Mucosa of descending colon (tissue), 3 donors: ENCODE data around the gene CCBE1. TPM values are rescaled to one million over a fixed set of nuclear protein-coding genes. Genes with fewer than 3 reads are reported as not detected.

Experiments
- ATAC-seq: fragments of 200-7000 bp; cut with Tn5 transposase; one replicate; pipeline ENCODE4 v1.9.1; 2020; ENCODE audit warnings: mild to moderate bottlenecking, moderate library complexity
- DNase-seq, 3 donors: peaks; one replicate each; pipeline ENCODE4 v3.0.0-alpha.2; 2020
- H3K36me3 ChIP-seq: fragments of 200-600 bp; one replicate; pipeline ENCODE4 v1.8.0; 2021; ENCODE audit warnings: low read depth, mild to moderate bottlenecking
- H3K4me1 ChIP-seq: fragments of 200-600 bp; one replicate; pipeline ENCODE4 v1.8.0; 2021; ENCODE audit warnings: low read depth, mild to moderate bottlenecking
- H3K4me3 ChIP-seq: fragments of 200-600 bp; one replicate; pipeline ENCODE4 v1.8.0; 2021; ENCODE audit warnings: mild to moderate bottlenecking
- H3K9me3 ChIP-seq: fragments of 200-600 bp; one replicate; pipeline ENCODE4 v1.8.0; 2021; ENCODE audit warnings: mild to moderate bottlenecking
- CTCF ChIP-seq: fragments of 200-600 bp; IDR thresholded peaks from one replicate; pipeline ENCODE4 v1.8.0; 2022; ENCODE audit warnings: antibody characterized with exemption, mild to moderate bottlenecking
- intact Hi-C, 2 donors: fragments of 100-400 bp; cut with DNase I in 1 of 2; cut with micrococcal nuclease in 1 of 2; formaldehyde crosslinking; loops; one replicate each; pipeline versions ENCODE4 v1.11.0 to v1.11.1; 2022; cut with DNase I, micrococcal nuclease
- total RNA-seq, 3 donors: library from RNA; stranded (reverse); fragmentation: NEBNext Ultra II Directional in 2 of 3; extraction: Animal tissue kit (Norgen Biotek cat#: 25700) in 2 of 3; gene quantifications; one replicate each; pipeline versions ENCODE4 v1.2.1 to v1.2.4, GENCODE V29; 2021 to 2023
- donor health status: DM: no; HTN: no; CAD: no; lungs with moderate emphysema.
- donor health status: DM: no; HTN: no; CAD: no.
- donor health status: DM: no; HTN: yes; CAD: no.

Gene CCBE1
- total RNA-seq, 3 donors from 2014 or later = 1.6 to 54.7 (median 2.2) TPM

GRCh38 chr18:59502274-59503175 lies 194.7 kb downstream of the CCBE1 start:
- Histone ChIP-seq H3K4me1 (no peaks in the 10 kb centered on the region), H3K4me3 (no peak overlapping the region), H3K36me3 (no peaks in the 10 kb centered on the region), H3K9me3 (no peaks in the 10 kb centered on the region)
- ATAC-seq = peak; percentile 28
- intact Hi-C loops = no loop called here
- peak in 1 of 3 donors; percentile 5 for DNase-seq
- TF ChIP-seq CTCF = no peak

GRCh38 chr18:59501920-59502273 lies 195.3 kb downstream of the CCBE1 start:
- intact Hi-C loops = no loop called here
- DNase-seq (no peak), ATAC-seq (no peak)
- H3K9me3 ChIP-seq = no peaks in the 10 kb centered on the region
- H3K36me3 ChIP-seq = no peaks in the 10 kb centered on the region
- TF ChIP-seq CTCF = no peak
- H3K4me1 ChIP-seq = no peaks in the 10 kb centered on the region
- H3K4me3 ChIP-seq = no peak overlapping the region

GRCh38 chr18:59500765-59501164 lies 196.5 kb downstream of the CCBE1 start:
- DNase-seq = no peak
- no peaks in the 10 kb centered on the region for H3K9me3 ChIP-seq
- no peaks in the 10 kb centered on the region for H3K4me1 ChIP-seq
- intact Hi-C loops = no loop called here
- H3K36me3 ChIP-seq = no peaks in the 10 kb centered on the region
- no peak for ATAC-seq
- H3K4me3 ChIP-seq = no peak overlapping the region
- TF ChIP-seq CTCF = no peak

GRCh38 chr18:59498506-59499086 lies 198.6 kb downstream of the CCBE1 start:
- H3K4me1 ChIP-seq = no peaks in the 10 kb centered on the region
- H3K4me3 ChIP-seq = no peak overlapping the region
- ATAC-seq (no peak), DNase-seq (no peak)
- H3K9me3 ChIP-seq = no peaks in the 10 kb centered on the region
- TF ChIP-seq CTCF = no peak
- intact Hi-C loops = no loop called here
- H3K36me3 ChIP-seq = no peaks in the 10 kb centered on the region

GRCh38 chr18:59492756-59493421 lies 204.3 kb downstream of the CCBE1 start:
- Histone ChIP-seq H3K36me3 (no peaks in the 10 kb centered on the region), H3K9me3 (no peaks in the 10 kb centered on the region), H3K4me3 (no peak overlapping the region), H3K4me1 (no peaks in the 10 kb centered on the region)
- TF ChIP-seq CTCF = no peak
- no peak for ATAC-seq
- intact Hi-C loops = no loop called here
- no peak for DNase-seq
